NCI-H2171 (cell line): ENCODE measurements around the gene PLA2G4A.

ENCODE experiments used
- DNase-seq: peaks from one replicate; lab custom pipeline; 2025; lab: John Stamatoyannopoulos, UW

The PLA2G4A gene

DNA sequence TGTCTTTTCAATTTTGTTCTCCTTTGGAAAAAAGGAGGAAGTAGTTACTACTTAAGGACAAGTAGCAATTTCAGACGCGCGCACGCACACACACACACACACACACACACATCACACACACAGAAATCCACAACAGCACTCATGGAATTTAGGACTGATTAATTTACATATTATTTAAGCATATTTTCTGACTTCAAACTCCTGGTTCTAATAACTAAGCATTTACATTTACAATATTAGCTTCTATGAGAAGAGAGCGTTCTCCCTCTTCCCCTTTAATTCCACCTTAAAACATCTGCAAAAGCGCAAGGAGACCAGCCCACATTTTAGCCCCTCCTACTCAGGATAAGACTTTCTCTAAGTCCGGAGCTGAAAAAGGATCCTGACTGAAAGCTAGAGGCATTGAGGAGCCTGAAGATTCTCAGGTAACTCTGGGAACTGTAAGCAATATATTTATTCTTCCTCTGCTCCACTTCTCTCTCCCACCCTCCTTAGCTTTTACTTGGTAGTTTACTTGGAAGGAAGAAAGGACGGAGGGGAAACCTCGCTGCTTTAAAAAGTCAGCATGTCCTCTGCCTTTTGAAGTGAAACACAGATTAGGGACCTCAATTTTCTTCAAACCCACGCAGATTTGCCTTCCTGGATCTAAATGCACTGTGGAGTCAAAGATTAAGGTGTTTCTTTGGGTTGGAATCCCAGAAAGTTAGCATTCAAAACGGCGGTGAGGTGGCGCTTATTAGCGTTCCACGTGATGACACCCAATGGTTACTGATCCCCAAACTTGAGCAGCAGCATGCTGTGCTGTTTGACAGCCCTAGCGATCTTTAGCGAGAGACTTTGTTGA is at the start of gene PLA2G4A:
PLA2G4A (plus strand) TSS at position 339 of the 844 bp plus-strand sequence. CDS start 25,406 bp downstream, outside the sequence.
- no peak for DNase-seq

DNA sequence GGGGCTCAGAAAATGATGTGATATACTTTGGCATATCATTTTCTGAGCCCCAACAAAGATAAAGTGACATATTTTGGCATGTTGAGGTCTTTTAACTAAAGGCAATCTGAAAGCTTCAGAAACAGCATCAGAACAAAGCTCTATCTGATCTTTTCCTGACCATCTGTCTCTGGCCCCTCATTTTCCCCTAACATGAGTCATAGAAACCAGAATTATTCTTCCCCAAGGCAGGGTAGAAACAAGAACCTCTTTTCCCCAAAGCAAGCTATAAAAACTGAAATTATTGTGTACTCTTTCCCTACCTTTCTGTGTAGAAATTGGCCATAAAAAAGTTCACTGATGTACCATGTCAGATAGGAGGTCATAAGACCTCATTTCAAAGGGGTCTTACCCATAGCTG is 48.7 kb upstream of the PLA2G4A start:
- DNase-seq, result no peak

DNA sequence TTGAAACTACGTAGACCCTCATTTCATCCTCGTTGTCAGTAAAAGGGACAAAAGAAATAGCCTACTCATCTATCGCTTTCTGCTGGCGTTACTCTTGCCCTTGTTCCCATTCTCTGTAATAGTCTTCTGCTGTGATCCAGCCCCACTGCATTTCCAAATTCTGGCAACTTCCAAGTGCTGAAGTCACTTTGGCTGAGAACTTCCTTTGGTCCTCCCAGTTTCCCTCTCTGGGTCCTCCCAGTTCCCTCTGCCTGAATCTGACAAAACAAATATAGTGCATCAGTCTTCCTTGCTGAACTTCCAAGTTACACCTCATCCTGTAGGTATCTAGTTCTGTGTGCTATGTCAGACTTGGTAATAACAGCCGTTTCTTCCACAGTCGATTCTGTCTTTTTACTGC is 47.0 kb upstream of the PLA2G4A start:
- DNase-seq, result no peak

DNA sequence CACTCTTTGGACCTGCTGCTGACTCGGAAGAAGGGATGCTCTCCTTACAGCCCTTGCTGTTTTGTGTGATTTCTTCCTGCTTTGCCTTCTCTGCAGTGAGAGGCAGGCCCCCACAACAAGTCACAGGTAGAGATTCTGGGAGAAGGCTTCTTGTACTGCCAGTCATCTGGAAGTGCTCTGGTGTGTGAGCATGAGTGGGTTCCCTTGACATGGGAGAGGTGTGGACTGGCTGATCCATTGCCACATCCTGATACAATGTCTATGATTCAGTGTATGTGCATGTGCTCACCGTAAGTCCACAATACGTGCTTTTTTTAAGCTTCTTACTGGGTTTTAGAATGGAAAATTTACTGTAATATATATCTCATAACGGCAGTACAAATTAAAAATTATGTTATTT is 46.0 kb upstream of the PLA2G4A start:
- no peak for DNase-seq

DNA sequence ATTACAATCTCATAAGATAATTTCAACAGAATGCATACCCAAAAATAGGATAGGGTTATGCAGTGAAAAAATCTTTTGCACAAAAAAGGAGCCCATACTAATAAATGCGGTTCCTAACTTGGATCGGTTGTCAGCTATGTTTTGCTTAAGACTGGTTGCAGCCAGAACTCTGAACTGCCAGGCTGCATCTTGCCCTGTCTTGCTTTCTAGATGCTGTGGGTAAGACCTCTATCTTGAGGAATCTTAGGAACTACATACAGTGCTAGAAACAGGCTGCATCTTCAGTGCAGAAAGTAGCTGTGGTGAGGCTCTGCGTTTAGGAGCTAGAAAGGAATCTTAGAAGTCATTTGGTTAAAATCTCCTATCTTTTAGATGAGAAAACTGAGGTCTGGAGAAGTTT is 45.6 kb upstream of the PLA2G4A start:
- DNase-seq, result no peak

DNA sequence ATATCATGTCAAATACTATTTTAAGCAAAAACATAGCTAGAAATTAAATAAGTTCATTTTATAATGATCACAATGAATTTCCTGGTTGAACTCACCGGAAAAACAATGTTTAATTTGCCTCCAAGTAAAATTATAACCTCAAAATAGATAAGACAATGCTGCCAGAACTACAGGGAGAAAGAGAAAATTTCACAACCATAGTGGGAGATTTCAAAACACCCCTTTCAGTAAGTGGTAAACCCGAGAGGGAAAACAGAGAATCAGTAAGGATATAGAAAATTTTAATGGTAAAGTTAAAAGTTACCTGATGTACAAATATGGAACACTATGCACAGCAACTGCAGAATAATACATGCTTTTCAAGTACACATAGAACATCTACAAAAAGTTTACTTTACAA is 43.2 kb upstream of the PLA2G4A start:
- DNase-seq, result no peak

DNA sequence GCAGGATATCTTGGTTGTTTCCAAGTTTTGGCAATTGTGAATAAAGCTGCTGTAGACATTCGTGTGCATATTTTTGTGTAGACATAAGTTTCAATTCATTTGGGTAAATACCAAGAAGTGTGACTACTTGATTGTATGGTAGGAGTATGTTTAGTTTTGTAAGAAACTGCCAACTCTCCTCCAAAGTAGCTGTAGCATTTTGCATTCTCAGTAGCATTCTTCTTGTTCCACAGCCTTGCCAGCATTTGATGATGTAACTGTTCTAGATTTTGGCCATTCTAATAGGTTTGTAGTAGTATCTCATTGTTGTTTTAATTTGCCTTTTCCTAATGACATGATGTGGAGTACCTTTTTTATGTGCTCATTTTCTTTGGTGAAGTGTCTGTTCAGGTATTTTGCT is 38.6 kb upstream of the PLA2G4A start:
- no peak for DNase-seq

DNA sequence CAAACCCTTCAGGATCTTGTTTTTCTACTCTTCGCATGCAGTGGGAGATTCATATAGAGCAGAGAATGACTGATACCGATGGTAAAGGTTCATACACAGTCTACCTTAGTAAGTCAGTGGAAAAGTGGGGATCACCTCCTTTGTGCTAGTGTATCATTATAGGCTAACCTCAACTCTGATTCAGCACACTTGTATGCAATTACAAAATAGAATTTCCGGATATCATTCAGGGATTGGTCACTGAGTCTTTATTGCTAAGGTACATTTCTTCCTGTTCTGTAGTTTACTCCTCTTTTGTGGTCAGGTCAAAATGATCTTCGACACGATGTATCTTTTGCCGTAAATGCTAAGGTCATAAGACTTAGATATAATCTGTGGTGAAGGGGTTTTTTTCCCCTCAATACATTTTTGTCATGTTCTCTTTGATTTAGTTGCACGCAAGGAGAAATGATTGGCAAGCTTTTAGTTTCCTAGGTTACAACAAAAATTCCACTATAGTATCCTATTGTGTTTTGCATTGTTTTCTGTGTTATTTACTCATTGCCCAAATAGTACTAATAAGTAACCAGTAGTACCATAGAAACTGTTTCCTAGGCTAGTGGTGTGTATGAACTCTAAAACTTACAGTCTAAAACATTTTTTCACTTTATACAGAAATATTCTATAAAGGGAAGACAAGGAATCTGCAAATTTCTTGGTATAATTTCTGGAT is 35.7 kb upstream of the PLA2G4A start:
- no peak for DNase-seq

DNA sequence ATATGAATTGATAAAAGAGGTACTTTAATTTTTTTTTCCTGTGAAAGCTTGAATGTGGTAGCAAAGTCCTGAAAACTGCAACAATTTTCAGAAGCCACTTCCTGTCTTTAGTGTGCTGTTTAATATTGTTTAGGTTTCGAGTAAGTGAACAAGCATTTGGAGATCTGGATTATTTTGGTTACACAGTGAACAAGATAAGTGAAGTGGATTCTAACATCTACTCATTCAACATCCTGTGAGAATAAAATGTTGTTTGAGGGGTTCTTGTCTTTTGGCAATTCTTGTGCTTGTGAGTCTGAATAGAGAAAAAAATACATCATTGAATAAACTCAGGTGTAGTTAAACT is 35.2 kb upstream of the PLA2G4A start:
- no peak for DNase-seq

DNA sequence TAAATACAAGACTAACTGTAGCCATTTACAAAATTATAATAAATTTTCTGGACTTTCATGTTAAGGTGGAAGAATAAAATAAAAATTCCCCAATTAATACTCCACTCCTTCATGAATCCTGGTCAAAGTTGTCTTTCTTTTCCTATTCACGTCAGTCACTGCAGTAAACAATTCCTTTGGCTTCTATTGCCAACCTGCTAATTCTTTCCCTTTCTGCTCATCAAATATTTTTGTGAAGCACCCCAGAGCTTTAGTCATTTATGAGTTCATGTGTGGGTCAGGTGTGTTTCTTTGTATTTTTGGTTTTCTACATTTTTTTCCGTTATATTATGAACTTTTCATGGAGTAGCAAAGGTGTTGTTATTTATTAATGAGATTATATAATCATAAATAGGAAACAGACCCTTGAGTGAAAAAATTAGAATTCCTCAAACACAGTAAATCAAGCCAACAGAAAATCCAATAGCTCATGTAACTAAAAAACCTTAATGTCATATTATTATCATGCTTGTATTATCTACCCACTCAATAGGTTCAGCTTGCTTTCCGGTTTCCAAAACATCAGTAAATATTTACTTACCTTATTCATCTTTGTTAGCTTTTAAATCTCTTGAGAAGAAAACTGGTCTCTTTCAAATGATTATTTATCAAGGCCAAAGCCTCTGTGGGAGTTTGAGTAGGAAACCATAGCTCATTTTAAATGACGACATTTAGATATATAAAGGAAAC is 29.6 kb upstream of the PLA2G4A start:
- no peak for DNase-seq

DNA sequence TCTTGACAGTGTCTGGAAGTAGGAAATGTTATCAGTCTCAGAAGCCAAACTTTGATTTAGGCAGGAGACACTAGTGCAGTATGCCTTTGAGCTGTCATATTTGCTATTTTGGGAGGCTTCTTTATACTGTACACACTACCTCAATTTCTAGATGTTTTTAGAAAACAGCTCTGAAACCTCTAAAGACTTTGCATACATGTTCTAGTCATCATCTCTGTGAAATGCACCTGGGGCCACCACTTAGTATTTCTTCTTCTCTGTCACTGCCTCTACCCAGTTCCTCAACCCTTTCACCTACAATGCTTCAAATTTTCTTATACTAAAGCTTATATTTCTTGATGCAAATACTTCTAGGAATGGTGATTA is 29.1 kb upstream of the PLA2G4A start:
- no peak for DNase-seq

DNA sequence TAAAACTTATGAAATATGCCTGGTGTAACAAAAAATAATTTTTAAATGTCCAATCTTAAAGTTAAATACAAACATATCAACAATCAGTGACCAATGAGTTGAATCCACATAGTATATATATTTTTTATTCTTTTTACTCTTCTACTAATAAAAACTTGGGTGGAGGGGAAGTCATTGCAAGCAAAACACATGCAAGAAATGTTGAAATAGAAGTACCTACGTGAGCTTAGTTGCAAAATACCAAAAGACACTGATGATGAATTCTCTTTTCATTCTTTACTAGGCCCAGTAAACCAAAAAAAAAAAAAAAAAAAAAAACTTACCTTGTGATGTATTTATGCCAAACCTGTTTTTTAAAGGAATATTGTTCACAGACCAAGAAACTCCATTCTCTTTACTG is 26.4 kb upstream of the PLA2G4A start:
- no peak for DNase-seq

DNA sequence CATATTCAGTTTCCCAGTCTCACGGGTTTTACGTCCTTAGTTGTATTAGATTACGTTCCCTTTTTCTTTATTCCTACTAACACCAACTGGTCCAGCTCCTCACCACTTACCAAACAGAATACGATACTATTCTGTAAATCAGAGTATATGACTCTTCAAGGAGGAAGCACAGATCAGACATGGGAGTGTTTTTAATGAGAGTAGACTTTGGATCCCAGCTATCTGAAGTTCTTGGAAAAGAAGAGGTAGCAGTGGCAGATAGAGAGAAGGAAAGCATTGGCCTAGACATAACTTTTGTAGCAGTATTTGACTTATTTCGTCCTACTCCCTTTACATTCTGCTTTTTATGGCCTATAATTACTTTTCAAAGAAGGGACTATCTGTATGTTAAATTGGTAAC is 24.1 kb upstream of the PLA2G4A start:
- no peak for DNase-seq

DNA sequence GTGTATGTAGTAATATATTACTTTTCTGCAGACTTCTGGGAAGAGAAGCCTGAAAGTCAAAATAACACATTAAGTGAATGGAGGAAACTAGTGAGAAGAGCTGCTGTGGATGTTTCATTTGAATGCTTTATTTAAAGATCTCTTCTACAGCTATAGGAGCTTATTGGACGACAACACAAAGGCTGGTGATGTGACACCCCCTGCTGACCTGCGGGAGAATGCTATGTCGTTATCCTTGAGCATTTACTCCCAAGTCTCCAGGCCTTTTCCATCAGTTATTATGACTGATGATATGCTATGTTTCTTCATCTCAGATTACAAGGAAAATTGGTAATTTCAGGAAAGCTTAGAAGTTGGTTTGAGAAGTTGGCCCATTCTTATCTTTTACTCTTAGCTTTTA is 22.3 kb upstream of the PLA2G4A start:
- no peak for DNase-seq

DNA sequence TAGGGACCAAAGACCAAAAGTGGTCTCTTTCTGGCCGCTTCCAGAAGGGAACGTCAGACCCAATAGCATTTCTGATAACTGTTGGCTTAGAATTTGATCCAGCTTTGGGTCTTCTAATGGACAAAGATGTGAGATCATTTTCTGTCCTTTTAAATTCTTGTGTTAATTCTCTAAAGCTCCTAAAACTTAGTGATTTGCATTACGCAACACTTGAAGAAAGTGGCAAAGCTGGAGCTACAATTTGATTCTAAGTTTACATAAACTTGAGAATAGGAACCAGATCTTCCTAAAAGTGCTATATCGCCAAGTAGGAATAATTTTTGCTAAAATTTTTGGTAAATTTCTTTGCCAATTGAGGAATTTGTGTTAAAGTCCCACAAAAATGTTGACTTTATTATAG is 21.6 kb upstream of the PLA2G4A start:
- DNase-seq, result no peak

DNA sequence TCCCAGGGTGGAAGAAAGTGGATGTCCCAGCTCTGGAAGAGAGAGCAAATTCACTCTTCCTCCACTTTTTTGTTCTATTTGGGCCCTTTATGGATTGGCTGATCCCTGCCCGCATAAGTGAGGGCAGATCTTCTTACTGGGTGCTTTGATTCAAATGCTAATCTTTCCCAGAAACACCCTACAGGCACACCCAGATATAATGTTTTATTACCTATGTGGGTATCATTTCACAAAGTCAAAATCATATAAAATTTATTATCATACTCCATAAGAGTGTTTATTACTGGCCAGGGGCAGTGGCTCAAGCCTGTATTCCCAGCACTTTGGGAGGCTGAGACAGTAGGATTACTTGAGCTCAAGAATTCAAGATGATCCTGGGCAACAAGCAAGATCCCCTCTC is 16.9 kb upstream of the PLA2G4A start:
- DNase-seq, result no peak

DNA sequence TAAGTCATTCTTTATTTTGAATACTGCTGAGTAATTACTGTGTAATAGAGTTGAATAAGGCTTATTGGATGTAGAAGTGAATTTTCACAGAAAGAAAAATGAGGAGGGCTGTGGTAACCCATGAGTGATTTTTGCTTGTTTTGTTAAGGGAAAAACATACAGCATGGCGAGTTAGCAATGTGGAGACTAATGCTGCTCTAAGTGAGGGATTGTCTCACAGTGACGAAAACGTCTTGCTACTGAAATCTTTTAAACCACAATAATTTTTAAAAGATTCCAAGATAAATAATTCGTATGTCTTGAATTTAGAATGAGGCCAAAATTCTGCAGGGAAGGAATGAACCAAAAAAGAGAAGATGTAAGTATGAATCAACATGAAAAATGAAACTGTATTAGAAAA is 16.2 kb upstream of the PLA2G4A start:
- no peak for DNase-seq

DNA sequence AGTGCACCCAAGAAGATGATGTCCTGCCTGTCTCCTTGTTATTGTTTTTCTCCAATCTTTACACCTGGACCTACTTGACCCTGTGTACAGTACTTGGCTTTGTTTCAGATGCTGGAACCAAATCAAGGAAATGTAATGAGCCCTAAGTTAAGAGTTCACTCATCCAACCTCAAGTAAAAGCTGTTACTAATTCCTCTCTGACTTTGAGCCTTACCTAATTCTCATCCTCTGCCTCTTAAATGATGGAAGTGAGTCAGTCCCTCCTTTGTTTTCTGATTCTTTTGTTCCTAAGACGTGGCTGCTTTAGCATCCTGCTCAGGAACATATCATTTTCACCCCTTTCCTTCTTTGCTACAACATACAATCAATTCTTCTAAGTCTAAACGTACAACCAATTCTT is 15.3 kb upstream of the PLA2G4A start:
- no peak for DNase-seq

DNA sequence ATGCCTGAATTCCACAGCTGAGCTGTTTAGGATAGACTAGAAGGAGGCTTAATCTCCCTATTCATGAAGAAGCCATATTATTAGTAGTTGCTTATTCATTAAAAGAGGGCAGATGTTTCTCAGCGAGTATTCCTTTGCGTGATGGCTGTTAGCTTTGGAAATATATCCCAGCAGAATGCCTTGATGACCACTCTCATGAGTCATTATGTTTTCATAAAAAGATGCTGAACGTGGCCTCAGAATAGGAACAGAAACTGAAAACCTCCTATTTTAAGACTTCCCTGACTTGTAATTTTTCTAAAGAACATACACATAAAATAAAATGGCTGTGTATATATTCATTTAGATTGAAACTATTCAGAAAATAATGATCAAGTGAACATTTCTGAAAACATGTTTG is 9.6 kb upstream of the PLA2G4A start:
- DNase-seq, result no peak

DNA sequence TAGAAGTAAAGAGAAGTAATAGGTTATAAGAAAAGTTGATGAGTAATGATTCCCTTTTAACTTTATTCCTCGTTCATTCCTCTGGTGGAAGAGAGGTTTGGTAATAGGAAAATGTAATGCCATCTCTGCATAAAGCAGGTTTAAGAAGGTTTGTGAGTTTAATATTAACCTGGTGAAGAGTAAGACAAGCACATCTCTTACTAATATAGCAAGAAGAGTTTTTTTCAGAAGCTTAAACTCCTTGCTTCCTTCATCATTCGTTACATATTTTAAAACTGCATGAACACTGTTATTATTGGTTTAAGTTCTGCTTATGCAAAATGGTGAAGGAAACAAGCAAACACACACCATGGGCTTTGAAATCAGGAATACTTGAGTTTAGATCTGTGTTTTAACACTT is 9.2 kb upstream of the PLA2G4A start:
- DNase-seq, result no peak

DNA sequence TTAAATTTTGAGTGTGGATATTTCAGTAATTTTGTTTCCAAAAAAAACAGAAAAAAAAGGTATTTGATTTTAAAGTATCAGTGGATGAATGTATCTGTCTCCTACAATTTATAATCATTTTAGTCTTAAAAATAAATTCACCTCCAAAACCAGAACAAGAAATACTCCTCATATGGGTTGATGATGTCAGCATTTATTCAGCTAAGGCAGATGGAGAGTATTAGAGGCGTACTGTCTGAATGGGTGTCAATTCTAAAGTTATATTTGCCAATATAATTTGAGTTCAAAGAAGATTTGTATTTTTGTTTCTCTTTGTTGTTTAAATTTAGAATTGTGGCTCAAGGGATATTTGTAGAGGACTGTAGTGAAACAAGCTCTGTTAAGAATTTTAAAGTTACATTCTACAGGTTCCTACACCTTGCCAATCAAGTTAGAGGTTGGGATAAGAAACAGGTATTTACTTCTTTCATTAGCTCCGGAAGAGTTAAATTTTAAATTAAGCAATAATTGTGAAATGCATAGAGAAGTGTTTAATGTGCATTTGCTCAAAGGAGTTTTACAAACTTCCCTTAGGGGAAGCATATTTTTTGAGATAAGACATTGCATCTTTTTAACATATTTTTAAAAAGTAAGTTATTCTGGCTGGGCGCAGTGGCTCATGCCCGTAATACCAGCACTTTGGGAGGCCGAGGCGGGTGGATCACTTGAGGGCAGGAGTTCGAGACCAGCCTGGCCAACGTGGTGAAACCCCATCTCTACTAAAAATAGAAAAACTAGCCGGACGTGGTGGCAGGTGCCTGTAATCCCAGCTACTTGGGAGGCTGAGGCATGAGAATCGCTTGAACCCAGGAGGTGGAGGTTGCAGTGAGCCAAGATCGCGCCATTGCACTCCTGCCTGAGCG is 1.2 kb downstream of the PLA2G4A start:
- no peak for DNase-seq

DNA sequence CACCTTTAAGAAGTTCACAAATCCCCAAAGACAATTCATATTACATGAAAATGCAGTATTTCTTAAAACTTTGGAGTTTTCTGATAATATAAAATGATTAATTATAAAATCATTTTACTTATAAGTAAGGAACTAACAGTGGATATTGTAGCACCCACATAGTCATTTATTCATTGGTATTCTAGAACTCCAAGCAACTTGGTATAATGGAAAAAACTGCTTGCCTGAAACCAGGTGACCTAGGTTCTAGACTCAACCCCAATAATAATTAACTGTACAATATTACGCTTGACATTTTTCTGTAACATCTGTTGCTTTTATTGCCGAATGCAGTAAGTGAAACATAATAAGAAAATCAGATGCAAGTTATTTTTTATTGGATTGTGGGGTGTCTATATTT is 2.4 kb downstream of the PLA2G4A start:
- DNase-seq, result no peak
